AG10803 (cell line): ENCODE results near the gene PGS1.
A peak's percentile ranks its signal among the peaks of the same experiment; 100 is the strongest.

Source experiments
- DNase-seq: peaks from one replicate; pipeline ENCODE4 v3.0.0; 2010; ENCODE audit warnings: low read depth
- H3K4me3 ChIP-seq: 2 replicates; pipeline ENCODE4 v1.5.1; 2011; ENCODE audit warnings: mild to moderate bottlenecking, low read length, control low read depth
- TF ChIP-seq, protein P1 (sequence below): conservative IDR thresholded peaks from 2 replicates; pipeline ENCODE4 v1.5.1; 2011; ENCODE audit warnings: mild to moderate bottlenecking, low read length, control low read depth, inconsistent platforms

Gene PGS1

DNA sequence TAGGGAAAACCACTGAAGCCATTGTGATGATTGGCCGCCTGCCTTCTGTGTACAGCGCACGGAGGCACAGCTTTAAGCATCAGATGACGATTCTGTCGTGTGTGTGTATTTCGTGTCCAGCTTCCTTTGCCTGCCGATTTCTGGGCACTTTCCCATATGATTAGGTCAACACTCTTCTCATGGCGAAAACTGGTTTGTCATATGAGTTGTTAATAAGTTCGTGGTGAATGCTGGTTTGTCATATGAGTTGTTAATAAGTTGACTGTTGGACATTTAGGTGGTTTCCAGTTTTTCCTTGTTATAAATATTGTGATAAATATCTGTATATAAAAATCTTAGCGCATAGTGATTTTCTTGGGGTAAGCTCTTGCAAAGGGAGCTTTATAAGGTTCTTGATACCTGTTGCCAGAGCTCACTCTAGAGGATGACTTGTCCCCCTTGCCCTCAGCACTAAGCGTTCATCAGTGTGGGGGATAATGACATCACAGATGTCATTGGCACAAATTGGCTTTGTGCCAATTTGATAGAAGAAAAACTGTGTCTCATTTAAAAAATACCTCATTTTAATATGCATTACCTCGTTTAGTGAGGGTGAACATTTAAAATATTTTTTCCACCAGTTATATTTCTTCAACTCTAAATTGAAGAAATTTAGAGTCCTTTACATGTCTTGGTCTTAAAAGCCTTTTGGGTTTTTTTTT is 40.0 kb downstream of the PGS1 start:
- TF ChIP-seq, protein P1, sequence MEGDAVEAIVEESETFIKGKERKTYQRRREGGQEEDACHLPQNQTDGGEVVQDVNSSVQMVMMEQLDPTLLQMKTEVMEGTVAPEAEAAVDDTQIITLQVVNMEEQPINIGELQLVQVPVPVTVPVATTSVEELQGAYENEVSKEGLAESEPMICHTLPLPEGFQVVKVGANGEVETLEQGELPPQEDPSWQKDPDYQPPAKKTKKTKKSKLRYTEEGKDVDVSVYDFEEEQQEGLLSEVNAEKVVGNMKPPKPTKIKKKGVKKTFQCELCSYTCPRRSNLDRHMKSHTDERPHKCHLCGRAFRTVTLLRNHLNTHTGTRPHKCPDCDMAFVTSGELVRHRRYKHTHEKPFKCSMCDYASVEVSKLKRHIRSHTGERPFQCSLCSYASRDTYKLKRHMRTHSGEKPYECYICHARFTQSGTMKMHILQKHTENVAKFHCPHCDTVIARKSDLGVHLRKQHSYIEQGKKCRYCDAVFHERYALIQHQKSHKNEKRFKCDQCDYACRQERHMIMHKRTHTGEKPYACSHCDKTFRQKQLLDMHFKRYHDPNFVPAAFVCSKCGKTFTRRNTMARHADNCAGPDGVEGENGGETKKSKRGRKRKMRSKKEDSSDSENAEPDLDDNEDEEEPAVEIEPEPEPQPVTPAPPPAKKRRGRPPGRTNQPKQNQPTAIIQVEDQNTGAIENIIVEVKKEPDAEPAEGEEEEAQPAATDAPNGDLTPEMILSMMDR, result no peak
- H3K4me3 ChIP-seq, result no peak overlapping the region
- DNase-seq, result no peak

DNA sequence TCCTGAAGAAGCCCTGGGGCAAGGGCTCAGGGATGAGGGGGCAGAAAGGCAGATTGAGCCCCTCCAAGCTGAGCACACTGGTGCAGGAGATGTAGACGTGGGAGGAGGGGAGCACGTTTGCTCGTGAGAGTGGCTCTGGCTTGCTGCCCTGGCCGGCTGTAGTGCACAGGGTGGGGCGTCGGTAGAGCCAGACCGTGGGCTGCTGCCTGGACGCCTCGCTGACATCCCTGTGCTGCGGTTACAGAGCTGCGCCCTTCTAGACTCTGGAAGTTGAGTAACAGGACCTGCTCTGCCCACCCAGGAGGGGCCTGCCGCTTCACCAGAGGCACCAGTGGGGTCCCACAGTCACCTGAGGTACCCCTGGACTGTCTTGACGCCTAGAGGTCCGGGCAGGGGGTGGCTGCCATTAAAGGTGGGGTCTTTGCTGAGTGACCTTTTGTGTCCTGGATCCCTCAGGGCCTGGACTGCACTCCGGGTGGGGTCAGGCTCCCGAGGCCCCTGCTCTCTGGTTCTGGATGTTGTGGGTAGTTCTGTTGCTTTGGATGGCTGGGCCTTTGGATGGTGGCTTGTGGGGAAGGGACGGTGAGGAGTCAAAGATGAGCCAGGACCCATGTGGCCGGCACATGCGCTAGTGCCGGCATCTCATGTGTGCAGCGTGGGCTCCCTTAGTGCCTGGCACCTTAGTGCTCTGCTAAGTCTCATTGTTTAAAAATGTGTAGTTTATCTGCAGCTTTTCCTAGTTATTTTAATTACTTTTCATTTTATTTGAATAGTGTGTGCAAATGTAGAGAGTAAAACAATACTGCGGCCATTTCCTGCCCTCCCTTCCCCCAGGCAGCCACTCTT is 41.7 kb downstream of the PGS1 start:
- H3K4me3 ChIP-seq, result no peak overlapping the region
- TF ChIP-seq, protein P1, result no peak
- DNase-seq, result peak; percentile 65

DNA sequence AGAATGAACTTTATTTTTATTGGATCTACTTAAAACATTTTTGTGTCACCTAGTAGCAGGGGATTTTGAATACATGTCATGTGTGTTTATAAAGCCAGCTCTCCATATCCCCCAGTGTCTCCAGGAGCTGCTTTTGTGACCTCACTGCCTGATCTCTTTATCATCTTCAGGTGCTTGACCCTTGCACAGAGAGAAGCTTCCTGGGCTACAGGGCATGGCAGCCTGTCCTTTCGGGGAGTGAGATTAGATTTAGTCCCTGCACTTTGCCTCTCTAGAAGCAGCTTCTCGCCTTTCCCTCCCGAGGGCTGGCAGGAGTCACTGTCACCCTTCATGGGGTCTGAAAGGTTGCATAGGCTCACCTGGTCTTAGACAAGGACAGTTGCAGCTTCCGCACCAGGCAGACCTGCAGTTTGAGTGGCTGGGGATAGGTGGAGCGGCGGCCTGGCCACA is 42.7 kb downstream of the PGS1 start:
- H3K4me3 ChIP-seq, result no peak overlapping the region
- TF ChIP-seq, protein P1, result no peak
- no peak for DNase-seq

DNA sequence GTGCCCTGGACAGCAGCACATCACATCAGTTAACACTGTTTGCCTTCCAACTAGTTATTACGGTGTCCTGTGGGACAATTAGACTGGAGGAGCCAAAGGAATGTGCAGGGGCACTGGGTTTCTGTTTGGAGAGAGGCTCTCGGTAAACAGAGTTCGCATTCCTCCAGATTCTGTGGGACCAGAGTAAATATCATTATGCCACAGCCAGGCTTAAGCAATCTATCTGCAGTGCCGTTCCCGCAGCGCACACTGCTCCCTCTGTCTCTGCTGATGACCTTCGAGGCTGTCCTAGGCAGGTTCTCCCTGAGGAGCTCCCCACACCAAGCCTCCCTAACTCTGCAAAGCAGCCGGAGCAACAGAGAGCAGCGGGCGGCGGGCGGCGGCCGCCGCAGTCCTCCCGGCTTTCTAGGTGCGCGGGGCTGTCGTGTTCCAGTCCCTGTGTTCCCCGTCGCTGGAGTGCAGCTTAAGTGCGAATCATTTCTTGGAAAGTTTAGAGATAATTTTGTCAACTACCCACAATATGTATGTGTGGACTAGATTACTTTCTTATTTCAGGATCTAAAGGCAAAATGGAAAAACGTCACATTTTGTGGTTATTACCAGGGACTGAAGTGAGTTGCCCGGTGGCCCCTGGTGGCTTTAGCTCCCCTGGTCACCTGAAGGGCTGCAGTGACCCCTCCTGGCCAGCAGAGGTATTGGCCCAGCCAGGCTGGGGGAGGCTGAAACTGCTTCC is 43.3 kb downstream of the PGS1 start:
- TF ChIP-seq, protein P1, result peak; percentile 99
- no peak overlapping the region for H3K4me3 ChIP-seq
- peak; percentile 67 for DNase-seq

DNA sequence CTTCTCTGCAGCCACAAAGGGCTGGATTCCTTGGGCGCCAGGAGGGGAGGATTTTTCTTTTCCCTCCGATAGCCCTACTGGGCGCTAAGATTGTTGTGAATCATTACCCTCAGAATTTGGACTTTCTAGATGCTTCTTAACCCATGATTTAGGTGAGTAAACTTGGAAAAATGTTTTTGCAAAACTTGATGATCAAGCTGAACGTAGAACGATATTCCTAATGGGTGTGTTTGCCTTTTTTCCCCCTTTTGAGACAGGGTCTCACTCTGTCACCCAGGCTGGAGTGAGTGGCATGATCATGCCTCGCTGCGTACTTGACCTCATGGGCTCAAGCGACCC is 43.8 kb downstream of the PGS1 start:
- DNase-seq, result no peak
- TF ChIP-seq, protein P1, result no peak
- no peak overlapping the region for H3K4me3 ChIP-seq

DNA sequence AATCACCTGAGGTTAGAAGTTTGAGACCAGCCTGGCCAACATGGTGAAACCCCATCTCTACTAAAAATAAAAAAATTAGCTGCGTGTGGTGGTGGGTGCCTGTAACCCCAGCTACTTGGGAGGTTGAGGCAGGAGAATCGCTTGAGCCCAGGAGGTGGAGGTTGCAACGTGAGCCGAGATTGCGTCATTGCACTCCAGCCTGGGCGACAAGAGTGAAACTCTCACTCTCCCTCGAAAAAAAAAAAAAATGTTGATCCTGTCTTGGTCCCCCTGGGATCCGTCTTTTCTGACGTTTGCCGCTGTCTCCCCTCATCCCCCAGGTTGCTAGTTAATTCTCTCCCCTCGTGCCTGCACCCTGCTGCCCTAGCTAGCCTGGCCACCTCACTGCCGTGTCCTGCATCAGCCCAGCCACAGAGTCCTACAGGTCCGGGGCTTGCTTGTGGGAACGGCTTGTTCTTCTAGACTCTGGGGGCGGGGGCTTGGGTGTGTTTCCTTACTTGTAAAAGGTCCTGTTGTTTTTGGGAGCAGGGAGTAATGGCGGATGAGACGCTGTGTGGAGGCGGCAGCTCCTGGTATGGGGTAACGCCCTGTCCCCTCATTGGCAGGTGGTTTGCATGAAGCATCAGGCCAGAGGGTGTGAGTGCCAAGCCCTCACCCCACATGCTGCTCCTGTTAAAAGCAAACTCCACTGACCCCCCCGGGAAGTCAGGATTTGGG is 44.6 kb downstream of the PGS1 start:
- no peak overlapping the region for H3K4me3 ChIP-seq
- DNase-seq, result no peak
- TF ChIP-seq, protein P1, result no peak
